NCI-H2196 (cell line): Measurements from ENCODE around the gene SINHCAF.
"Not testable (repeated sequence)": the region's sequence is repeated elsewhere in the genome, so short reads cannot be mapped to it uniquely, and the experiment has no call there.

Source experiments
- DNase-seq: peaks from one replicate; lab custom pipeline; 2025; ENCODE audit not compliant: unreplicated experiment; lab: John Stamatoyannopoulos, UW

Gene SINHCAF

DNA sequence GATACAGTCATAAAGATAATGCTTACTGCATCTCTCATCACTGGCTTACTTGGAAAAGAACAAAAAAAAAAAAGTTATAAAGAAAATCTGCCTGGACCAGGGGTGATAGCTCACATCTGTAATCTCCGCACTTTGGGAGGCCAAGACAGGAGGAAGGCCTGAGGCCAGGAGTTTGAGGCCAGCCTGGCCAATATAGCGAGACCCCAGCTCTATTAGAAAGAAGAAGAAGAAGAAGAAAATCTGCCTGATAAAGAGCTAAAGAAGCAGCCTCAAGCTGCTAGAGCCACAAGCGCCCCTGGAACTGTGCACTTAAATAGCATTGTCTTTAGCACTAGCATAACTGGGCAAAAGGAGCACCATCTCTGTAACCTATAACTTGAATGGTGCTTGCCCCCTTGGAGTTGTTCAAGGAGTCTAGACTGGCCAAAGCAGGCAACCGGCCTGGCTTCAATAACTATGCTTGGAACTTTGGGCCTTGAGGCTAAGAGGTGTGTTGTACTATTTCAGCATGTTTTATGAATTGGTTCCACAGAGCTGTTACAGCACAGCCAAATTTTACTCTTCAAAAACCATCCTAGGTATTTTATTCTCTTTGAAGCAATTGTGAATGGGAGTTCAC, 53.2 kb downstream of the SINHCAF start:
- DNase-seq, result no peak

DNA sequence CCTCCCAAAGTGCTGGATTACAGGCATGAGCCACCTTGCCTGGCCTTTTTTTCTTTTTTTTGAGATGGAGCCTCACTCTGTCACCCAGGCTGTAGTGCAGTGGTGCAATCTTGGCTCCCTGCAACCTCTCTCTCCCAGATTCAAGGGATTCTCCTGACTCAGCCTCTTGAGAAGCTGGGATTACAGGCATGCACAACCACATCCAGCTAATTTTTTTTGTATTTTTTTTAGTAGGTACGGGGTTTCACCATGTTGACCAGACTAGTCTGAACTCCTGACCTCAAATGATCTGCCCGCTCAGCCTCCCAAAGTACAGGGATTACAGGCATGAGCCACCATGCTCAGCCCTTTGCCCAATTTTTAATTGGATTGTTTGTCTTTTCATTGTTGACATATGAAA, 58.0 kb downstream of the SINHCAF start:
- no peak for DNase-seq

DNA sequence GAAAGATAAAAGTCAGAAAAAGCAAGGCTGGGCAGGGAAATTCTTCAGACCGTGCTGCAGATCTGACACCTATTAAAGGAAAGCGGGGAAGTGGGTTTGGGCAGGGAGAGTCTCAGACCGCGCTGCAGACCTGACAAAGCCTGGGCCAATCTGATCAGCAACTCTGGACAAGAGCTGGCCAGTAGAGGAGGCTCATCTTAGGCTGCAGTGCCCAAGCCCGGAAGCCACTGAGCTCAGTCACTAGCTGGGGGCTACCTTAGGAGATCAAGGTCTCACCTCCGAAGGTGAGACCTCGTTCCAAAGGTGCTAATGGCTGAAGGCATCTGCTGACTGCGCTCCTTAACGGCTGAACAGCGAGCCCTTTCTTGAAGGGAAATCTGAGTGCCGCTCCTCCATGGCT, 60.2 kb downstream of the SINHCAF start:
- DNase-seq, result no peak

DNA sequence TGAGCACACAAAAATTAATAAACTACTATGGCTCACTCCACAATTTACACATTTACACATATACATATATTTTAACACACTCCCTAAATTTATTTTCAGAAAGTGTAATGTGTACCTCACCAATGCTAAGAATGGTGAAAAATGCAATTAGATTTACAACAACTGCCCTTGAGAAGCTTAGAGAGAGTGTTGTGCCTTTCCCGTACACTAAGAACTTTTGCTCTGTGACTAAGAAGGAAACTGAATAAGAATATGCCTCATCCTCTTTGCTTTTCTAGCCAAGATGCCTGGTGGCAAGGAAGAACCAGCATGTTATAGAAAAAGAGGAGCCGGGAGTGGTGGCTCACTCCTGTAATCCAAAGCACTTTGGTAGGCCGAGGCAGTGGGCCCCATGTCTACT, 62.3 kb downstream of the SINHCAF start:
- DNase-seq, result no peak

DNA sequence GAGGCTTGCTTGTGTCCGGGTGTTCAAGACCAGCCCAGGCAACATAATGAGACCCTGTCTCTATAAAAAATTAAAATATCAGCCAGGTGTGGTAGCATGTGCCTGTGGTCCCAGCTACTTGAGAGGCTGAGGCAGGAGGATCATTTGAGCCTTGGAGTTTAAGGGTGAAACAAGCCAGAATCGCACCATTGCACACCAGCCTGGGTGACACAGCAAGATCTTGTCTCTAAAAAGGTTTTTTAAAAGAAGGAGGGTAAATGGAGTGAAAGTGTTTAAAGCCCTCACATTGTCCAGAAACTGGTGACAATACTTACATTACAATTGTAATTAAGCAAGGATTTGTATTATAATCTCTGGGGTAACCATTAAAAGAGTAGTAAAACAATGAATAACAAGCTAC, 64.2 kb downstream of the SINHCAF start:
- DNase-seq, result no peak

DNA sequence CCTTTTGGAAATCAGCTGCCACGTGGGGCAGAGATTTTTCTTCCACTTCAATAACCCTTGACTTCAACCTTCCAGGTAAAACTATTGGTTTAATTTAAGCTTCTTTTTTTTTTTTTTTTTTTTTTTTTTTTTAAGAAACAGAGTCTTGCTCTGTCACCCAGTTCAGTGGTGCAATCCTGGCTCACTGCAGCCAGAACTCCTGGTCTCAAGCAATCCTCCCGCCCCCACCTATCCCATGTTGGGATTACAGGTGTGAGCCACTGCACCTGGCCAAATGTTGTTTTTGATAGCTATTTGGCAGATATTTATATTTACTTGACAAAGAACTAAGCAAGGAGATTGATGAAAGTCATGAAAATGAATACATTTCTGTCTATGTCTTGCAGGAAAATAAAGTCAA, 65.1 kb downstream of the SINHCAF start:
- no peak for DNase-seq

DNA sequence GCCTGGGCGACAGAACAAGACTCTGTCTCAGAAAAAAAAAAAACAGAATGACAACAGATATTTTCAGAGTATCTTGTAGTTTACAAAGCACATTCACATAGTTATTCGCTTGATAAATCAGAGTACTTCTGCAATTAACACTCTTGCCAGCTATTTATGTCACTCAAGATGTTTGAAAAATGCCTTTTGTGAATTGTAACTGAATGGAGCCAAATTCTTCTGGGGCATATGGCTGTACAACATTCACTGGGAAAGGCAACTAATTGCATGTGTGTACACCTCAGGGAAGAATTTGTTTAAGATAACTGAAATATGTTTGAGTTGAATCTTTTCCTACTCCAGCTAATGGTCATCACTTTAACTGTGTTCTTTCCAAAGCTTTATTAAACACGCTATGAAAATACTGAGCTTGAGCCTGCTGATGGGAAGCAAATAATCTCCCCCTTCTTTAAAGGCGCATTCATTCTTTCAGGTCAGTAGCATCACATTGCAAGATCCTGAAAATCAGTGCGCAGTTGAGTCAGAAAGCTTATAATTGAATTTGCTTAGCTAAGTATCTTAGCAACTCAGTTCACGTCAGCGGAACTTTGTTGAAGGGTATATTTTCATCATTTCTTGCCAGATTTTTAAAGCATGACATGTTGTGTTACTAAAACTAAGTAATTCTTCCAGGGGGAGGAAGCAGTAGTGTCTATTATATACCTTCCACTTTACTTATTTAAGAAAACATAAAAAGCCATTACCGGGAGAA, 66.6 kb downstream of the SINHCAF start:
- no peak for DNase-seq

DNA sequence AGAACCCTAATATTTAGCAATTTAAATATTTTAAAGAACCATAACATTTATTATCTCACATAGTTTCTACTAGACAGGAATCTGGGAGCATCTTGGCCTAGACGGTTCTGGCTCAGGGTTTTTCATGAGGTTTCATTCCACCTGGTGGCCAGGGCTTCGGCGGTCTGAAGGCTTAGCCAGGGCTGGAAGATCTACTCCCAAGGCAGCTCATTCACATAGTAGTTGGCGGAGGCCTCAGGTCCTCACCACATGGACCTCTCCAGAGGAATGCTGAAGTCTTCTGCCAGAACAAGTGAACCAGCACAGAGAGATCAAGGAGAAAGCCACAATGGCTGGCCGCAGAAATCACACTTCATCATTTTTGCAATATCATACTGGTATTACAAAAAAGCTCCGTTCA, 68.2 kb downstream of the SINHCAF start:
- no peak for DNase-seq

DNA sequence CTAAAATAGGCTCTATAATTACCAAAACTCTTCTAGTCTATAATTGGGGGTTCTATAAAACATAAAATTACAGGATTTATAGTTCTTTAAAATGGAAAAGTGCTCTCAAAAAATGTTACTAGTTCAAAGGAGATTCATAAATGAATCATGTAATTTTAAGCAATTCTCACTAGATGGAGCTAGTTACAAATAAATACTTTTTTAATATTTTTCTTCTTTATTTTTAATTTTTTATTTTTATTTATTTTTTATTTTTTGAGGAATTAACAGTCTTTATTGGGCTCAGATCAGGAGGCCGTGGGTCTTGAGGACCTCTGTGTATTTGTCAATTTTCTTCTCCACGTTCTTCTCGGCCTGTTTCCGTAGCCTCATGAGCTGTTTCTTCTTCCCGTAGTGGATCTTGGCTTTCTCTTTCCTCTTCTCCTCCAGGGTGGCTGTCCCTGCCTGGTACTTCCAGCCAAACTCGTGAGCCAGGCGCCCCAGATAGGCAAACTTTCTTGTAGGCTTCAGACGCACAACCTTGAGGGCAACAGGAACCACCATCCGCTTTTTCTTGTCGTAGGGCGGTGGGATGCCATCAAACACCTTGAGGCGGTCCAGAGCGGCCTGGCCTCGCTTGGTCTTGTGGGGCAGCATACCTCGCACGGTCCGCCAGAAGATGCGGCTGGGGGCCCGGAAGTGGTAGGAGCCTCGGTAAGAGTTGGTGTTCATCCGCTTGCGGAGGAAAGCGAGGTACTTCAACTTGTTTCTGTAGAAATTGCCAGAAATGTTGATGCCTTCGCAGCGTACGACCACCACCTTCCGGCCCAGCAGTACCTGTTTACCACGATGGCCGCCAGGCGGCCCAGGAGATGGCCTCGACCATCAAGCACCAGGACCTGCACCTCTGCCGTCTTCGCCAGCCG, 74.0 kb downstream of the SINHCAF start:
- DNase-seq, result peak; percentile 7

DNA sequence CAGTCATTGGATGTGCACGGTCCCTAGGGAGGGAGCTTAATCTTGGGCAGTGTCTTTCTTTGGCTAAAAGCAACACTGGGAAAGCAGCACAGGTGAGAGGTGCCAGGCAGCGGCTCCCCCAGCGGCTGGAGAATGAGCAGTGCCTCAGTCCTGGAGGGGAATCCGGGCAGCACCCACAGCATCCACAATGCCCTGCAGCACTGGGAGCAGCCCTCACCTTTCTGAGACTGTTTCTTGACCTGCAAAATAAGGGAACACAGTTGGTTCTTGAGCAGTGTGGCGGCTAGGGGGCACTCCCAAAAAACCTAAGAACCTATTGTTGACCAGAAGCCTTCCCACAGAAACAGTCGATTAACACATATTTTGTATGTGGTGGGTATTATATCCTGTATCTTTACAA, 75.8 kb downstream of the SINHCAF start:
- DNase-seq, result no peak

DNA sequence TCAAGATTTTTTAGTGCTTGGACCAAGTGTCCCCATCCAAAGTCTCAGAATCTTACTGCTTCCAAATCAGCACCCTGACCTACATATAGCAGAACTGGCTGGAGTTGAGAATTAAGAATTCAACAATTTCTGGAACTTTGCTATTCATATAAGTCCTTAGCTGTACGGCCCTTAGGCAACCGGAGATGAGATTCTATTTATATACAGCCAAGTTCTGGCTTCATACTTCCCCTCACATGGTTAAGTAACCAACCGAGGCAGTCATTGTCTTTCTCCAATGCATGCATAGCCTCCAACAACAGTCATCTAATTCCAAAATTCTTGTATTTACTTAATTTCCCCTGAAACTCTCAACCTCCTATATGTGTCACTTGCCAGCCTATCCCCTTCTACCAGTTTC, 76.6 kb downstream of the SINHCAF start:
- DNase-seq, result no peak

DNA sequence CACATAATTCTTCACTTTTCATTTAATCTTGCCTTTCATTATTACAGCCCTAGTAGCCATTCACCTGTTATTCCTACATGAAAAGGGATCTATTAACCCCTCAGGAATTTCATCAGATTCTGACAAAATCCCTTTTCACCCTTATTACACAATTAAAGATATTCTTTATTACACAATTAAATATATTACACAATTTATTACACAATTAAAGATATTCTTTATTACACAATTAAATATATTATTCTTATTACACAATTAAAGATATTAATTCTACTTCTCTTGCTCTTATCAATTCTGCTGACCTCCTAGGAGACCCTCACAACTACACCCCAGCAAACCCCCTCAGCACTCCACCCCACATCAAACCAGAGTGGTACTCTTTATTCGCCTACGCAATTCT, 77.1 kb downstream of the SINHCAF start:
- DNase-seq, result no peak

DNA sequence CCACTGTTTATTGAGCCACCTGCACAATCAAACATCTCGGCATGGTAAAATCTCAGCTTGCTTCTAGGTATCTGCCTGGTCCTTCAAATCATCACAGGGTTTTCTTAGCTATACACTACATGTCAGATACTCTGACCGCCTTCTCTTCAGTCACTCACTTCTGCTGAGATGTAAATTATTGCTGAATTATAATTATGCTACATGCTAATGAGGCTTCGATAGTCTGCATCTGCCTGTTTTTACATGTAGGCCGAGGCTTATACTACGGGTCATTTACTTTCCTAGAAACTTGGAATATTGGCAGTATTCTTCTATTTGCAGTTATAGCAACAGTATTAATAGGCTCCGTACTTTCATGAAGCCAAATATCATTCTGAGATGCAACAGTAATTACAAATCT, 77.6 kb downstream of the SINHCAF start:
- DNase-seq, result no peak

DNA sequence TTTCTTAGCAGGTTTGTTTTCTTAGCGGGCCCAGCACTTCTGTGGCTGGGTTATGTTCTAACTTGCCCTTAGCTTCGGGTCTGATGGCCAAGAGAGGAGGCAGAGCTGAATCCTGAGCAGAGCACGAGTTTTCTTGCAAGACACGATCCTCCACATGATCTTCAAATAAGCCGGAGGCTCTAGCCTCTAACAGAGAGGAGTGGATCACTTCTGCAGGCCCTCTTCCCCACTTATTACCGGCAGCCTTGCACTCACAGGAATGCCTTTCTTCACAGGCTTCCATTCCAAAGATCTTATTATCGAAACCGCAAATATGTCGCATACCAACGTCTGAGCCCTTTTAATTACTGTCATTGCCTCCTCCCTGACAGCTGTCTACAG, 79.5 kb downstream of the SINHCAF start:
- DNase-seq, result no peak

DNA sequence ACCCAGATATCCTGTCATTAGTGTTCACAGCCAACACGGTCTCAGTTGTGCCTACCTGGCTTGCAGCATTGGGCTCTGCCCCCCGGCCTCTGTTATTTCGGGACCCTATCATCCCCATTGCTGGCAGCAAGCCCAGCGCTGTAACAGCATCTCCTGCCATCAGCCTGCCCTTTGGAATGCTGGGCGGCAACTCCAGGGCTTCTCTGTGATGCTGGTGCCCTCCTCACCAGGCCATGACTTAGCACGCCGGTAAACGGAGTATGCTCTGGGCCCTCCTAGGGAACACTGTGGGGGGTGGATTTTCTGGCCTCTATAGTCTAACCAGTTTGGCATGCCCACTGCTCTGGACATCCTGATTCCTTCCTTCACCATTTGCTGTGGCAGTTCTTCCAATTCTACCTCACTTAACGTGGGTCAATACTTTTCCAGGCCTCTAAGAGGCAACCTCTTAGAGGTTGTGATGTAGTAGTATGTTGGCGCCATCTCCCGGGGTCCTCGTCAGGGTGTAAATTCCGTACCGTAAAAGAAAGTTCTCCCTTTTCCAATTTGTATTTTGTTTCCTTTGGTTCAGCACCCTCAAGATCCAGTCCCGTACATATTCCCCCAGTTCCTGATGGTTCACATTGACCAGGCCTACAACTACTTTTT, 80.0 kb downstream of the SINHCAF start:
- DNase-seq, result no peak

DNA sequence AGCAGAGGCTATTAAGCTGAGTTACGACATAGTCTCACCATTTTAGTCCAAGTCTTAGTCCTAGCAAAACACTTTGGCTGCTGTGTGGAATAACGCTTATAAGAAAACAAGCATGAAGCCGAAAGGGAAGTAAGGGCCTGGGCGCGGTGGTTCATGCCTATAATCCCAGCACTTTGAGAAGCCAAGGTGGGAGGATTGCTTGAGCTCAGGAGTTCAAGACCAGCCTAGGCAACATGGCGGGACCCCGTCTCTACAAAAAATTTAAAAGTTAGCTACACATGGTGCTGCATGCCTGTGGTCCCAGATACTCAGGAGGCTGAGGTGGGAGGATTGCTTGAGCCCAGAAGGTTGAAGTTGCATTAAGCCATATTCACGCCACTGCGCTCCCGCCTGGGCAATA, 83.5 kb downstream of the SINHCAF start:
- DNase-seq, result not testable (repeated sequence)

DNA sequence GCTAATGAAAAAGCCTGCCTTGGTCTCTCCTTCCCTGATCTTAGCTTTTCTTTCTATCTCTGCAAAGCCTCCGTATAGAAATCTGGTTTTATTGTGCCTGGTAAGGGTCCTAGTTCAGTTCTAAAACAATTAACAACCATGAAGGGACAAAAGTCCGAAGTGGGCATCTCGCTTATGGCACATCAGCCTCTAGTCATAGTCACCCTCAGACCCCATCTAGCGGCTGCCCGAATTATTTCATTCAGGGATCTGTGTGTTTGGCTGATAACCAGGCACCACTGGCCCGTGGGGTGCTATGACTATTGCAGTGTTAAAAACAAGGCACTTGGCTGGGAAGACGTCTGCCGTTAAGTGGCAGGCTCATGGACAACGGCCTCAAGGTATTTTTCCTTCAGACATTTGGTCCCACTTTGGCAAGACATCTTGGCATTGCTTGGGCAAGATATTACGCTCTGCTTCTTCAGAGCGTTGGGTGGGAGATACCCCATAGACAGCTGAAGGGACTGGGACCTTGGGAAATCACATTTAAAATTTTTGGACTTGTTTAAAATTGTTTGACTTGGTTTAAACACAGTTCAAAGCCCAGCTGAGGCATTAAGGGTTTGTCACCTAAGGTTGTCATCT, 87.1 kb downstream of the SINHCAF start:
- DNase-seq, result peak; percentile 86

DNA sequence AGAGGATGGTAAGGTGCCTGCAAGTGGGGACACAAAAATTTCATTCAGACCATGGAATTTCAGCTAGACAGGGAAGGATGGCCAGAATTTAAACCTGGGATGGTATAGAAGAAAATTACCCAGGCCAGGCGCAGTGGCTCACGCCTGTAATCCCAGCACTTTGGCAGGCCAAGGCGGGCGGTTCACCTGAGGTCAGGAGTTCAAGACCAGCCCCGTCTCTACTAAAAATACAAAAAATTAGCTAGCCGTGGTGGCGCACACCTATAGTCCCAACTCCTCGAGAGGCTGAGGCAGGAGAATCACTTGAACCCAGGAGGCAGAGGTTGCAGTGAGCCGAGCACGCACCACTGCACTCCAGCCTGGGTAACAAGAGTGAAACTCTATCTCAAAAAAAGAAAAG, 87.6 kb downstream of the SINHCAF start:
- not testable (repeated sequence) for DNase-seq

DNA sequence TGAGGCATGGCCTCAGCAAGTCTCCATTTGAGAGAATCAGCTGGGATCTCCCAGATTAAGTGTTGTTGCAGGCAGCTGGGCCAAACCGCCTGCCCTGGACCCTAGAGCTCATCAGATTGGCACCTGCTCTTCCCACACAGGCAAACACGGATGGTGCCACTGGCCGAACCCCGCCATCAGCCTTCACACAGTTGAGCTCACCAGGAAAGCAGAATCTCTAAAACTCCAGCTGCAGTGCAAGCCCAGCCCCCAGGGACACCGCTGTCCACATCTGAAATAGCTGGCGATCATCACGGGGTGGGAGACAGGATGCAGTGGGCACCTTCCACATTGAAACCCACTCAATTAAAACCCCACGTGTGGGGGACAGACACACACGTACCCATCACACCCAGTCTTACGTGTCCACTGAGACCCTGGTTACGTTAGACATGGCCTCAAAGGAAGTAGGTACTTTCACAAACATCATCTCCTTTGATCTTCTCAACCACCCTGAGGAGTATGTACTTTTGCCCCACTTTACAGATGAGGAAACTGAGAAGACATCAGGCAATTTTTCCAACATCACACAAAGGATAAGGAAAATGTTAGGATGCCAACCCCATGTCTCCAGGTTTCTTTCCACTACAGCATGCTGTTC, 88.8 kb downstream of the SINHCAF start:
- DNase-seq, result no peak

DNA sequence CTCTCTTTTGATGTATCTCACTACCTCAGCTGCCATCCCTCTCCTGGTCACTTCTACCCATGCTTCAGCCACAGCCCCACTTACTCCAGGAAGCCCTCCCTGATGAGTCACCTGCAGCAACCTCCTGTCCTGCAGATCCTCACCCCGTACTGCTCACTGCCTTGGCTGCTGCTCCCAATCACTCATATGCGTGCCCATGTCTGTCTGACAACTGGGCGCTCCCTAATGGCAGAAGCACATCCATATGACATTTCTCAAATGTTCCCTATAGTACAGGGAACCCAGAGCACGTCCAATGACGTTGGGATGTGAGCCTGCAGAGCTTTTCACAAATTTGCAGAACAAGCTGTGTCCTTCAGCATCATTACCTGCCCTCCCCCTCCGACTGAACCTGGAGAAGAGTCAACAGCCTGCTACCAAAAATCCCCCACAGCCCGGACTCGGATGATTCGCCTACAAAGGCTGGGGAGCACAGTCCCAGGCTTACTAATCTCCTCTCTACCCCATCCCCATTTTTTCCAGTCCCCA, 90.0 kb downstream of the SINHCAF start:
- DNase-seq, result no peak
